ENCODE measurements around the gene RNF8. TPM values are rescaled to one million over a fixed set of nuclear protein-coding genes. Genes with fewer than 3 reads are reported as not detected.

Gene RNF8
- total and polyA plus RNA-seq, 3 donors from 2014 or later = 44.0 to 49.9 (median 49.4) TPM

- 71 to 82% methylated on average over 2 of the region's 2 CpGs for WGBS, 2 donors
- intact Hi-C loops (cut with DNase I; ENCODE audit: low total_unique reads) = no loop called here
Observed at GRCh38 chr6:37362101-37362828, 8.5 kb downstream of the RNF8 start.

GRCh38 chr6:37365791-37366190 is 12.0 kb downstream of the RNF8 start:
- WGBS, 2 donors = 25 to 51% methylated on average over 2 of the region's 2 CpGs
- Histone ChIP-seq H3K4me1 (peaks cover 32% of the 10 kb centered on the region), H3K4me3 (no peak overlapping the region), H3K36me3 (ENCODE audit: low read depth, missing control alignments) (no peaks in the 10 kb centered on the region), H3K27me3 (no peaks in the 10 kb centered on the region), H3K9me3 (no peaks in the 10 kb centered on the region), H3K27ac (peak overlapping the region in 1 of 2 donors; percentile 41)
- no peak for TF ChIP-seq POLR2A (IDR thresholded peaks at IDR 0.05)
- TF ChIP-seq CTCF (IDR thresholded peaks at IDR 0.05) = peak in 2 of 3 experiments; percentile 7 to 12
- no peak for DNase-seq
- intact Hi-C loops (cut with DNase I; ENCODE audit: low total_unique reads) = no loop called here

More at GRCh38 chr6:37362101-37362828, 8.5 kb downstream of the RNF8 start:
- no peak for DNase-seq
- no peaks in the 10 kb centered on the region for H3K9me3 ChIP-seq
- no peak for TF ChIP-seq CTCF (IDR thresholded peaks at IDR 0.05)
- TF ChIP-seq POLR2A (IDR thresholded peaks at IDR 0.05) = no peak
- no peak overlapping the region for H3K4me3 ChIP-seq
- no peaks in the 10 kb centered on the region for H3K27me3 ChIP-seq
- H3K4me1 ChIP-seq = peaks cover 32% of the 10 kb centered on the region
- H3K27ac ChIP-seq = no peak overlapping the region
- no peaks in the 10 kb centered on the region for H3K36me3 ChIP-seq (ENCODE audit: low read depth, missing control alignments)

- WGBS, 2 donors = 83 to 97% methylated on average over 3 of the region's 3 CpGs
- H3K27ac ChIP-seq = no peak overlapping the region
- intact Hi-C loops (cut with DNase I; ENCODE audit: low total_unique reads) = no loop called here
- no peaks in the 10 kb centered on the region for H3K9me3 ChIP-seq
- no peaks in the 10 kb centered on the region for H3K27me3 ChIP-seq
- DNase-seq = no peak
- no peaks in the 10 kb centered on the region for H3K36me3 ChIP-seq (ENCODE audit: low read depth, missing control alignments)
- peaks cover 36% of the 10 kb centered on the region for H3K4me1 ChIP-seq
- no peak overlapping the region for H3K4me3 ChIP-seq
- TF ChIP-seq POLR2A (IDR thresholded peaks at IDR 0.05) (no peak), CTCF (IDR thresholded peaks at IDR 0.05) (no peak)
Observed at GRCh38 chr6:37366910-37367309, 13.1 kb downstream of the RNF8 start.

GRCh38 chr6:37368961-37369320 is 15.2 kb downstream of the RNF8 start:
- DNase-seq = no peak
- Histone ChIP-seq H3K4me1 (peaks cover 24% of the 10 kb centered on the region), H3K27me3 (no peaks in the 10 kb centered on the region), H3K36me3 (ENCODE audit: low read depth, missing control alignments) (no peaks in the 10 kb centered on the region), H3K9me3 (no peaks in the 10 kb centered on the region), H3K4me3 (no peak overlapping the region), H3K27ac (no peak overlapping the region)
- no peak for TF ChIP-seq CTCF (IDR thresholded peaks at IDR 0.05)
- TF ChIP-seq POLR2A (IDR thresholded peaks at IDR 0.05) = no peak
- intact Hi-C loops (cut with DNase I; ENCODE audit: low total_unique reads) = no loop called here
- WGBS, 2 donors = 100% methylated on average over 1 of the region's 1 CpG

All from testis (tissue), 3 donors.